GM21390 (cell line): ENCODE data around the gene CDKN2B.
"Not testable (repeated sequence)": the region's sequence is repeated elsewhere in the genome, so short reads cannot be mapped to it uniquely, and the experiment has no call there.

Source experiments
- ATAC-seq: cut with Tn5 transposase; IDR thresholded peaks from one replicate; pipeline ENCODE4 v1.9.1; 2021; ENCODE audit not compliant: unreplicated experiment

The CDKN2B gene

GRCh38 chr9:21969951-21970799 lies 38.9 kb downstream of the CDKN2B start:
- no peak for ATAC-seq

- no peak for ATAC-seq
Observed at GRCh38 chr9:21969011-21969940, 39.8 kb downstream of the CDKN2B start.

- ATAC-seq = no peak
Observed at GRCh38 chr9:21968331-21969010, 40.6 kb downstream of the CDKN2B start.

GRCh38 chr9:21967702-21968101 lies 41.4 kb downstream of the CDKN2B start:
- ATAC-seq = no peak

GRCh38 chr9:21967169-21967568 lies 41.9 kb downstream of the CDKN2B start:
- ATAC-seq = no peak

- no peak for ATAC-seq
Observed at GRCh38 chr9:21966140-21966851, 42.8 kb downstream of the CDKN2B start.

- peak; percentile 85 for ATAC-seq
Observed at GRCh38 chr9:21965401-21965951, 43.6 kb downstream of the CDKN2B start.

- peak; percentile 46 for ATAC-seq
Observed at GRCh38 chr9:21964925-21965385, 44.1 kb downstream of the CDKN2B start.

GRCh38 chr9:21961569-21961968 lies 47.5 kb downstream of the CDKN2B start:
- no peak for ATAC-seq

- ATAC-seq = not testable (repeated sequence)
Observed at GRCh38 chr9:21959268-21959667, 49.8 kb downstream of the CDKN2B start.

GRCh38 chr9:21958833-21959232 lies 50.3 kb downstream of the CDKN2B start:
- ATAC-seq = no peak
